Right forelimb (tissue), 1 donor: ENCODE results near the gene TFDP3.

Experiments
- DNase-seq: peaks from one replicate; pipeline ENCODE4 v3.0.0-alpha.2; 2018

The TFDP3 gene

GRCh38 chrX:133218329-133218728, at the start of gene TFDP3:
TFDP3 (minus strand) TSS chrX:133218354; CDS start chrX:133218259, 95 bp downstream.
- no peak for DNase-seq

GRCh38 chrX:133267621-133268020, 49.5 kb upstream of the TFDP3 start:
- DNase-seq: no peak

- no peak for DNase-seq
Observed at GRCh38 chrX:133265331-133265730, 47.2 kb upstream of the TFDP3 start.

GRCh38 chrX:133258481-133258880, 40.3 kb upstream of the TFDP3 start:
- no peak for DNase-seq

GRCh38 chrX:133254666-133255065, 36.5 kb upstream of the TFDP3 start:
- no peak for DNase-seq

- DNase-seq: no peak
Observed at GRCh38 chrX:133251204-133251603, 33.0 kb upstream of the TFDP3 start.

GRCh38 chrX:133250184-133251100, 32.3 kb upstream of the TFDP3 start:
- no peak for DNase-seq

GRCh38 chrX:133249266-133250058, 31.3 kb upstream of the TFDP3 start:
- DNase-seq: no peak

GRCh38 chrX:133248177-133248576, 30.0 kb upstream of the TFDP3 start:
- DNase-seq: no peak

- DNase-seq: no peak
Observed at GRCh38 chrX:133246921-133247320, 28.8 kb upstream of the TFDP3 start.

GRCh38 chrX:133235830-133236229, 17.7 kb upstream of the TFDP3 start:
- DNase-seq: no peak

- no peak for DNase-seq
Observed at GRCh38 chrX:133232331-133232730, 14.2 kb upstream of the TFDP3 start.

GRCh38 chrX:133229361-133229760, 11.2 kb upstream of the TFDP3 start:
- DNase-seq: no peak

- DNase-seq: no peak
Observed at GRCh38 chrX:133215747-133216146, 2.4 kb downstream of the TFDP3 start.

- DNase-seq: no peak
Observed at GRCh38 chrX:133215017-133215416, 3.1 kb downstream of the TFDP3 start.

- DNase-seq: no peak
Observed at GRCh38 chrX:133214301-133214700, 3.9 kb downstream of the TFDP3 start.

GRCh38 chrX:133213117-133213516, 5.0 kb downstream of the TFDP3 start:
- DNase-seq: no peak

GRCh38 chrX:133207751-133208150, 10.4 kb downstream of the TFDP3 start:
- DNase-seq: no peak

- DNase-seq: no peak
Observed at GRCh38 chrX:133191739-133192039, 26.5 kb downstream of the TFDP3 start.

- no peak for DNase-seq
Observed at GRCh38 chrX:133190877-133191738, 27.0 kb downstream of the TFDP3 start.

GRCh38 chrX:133189195-133189594, 29.0 kb downstream of the TFDP3 start:
- no peak for DNase-seq

- no peak for DNase-seq
Observed at GRCh38 chrX:133188631-133189030, 29.5 kb downstream of the TFDP3 start.

- DNase-seq: no peak
Observed at GRCh38 chrX:133185938-133186337, 32.2 kb downstream of the TFDP3 start.
